ENCODE data around the gene SF3A1.

- TF ChIP-seq CTCF (IDR thresholded peaks at IDR 0.05) (no peak), POLR2A (IDR thresholded peaks at IDR 0.05) (no peak)
Observed at GRCh38 chr22:30402028-30402765, 45.5 kb upstream of the SF3A1 start.
